Thyroid gland (tissue), 4 donors: ENCODE results near the gene SLC35B2.

Source experiments
- POLR2A ChIP-seq, 2 donors: fragments of 450-650 bp; IDR thresholded peaks; one replicate each; pipeline ENCODE4 v1.6.1; 2017; ENCODE audit warnings: antibody characterized with exemption in 2 of 2, mild to moderate bottlenecking in 2 of 2, moderate library complexity in 1 of 2
- TF ChIP-seq, protein P1 (sequence below), 6 experiments: fragments of 200-600 bp in 3 of 6; fragments of 450-650 bp in 3 of 6; sonication (generic) in 3 of 6; IDR thresholded peaks; one replicate each; pipeline ENCODE4 v1.5.1; 2016 to 2019; ENCODE audit warnings: antibody characterized with exemption in 6 of 6, mild to moderate bottlenecking in 2 of 6, inconsistent platforms in 1 of 6, moderate library complexity in 1 of 6

DNA sequence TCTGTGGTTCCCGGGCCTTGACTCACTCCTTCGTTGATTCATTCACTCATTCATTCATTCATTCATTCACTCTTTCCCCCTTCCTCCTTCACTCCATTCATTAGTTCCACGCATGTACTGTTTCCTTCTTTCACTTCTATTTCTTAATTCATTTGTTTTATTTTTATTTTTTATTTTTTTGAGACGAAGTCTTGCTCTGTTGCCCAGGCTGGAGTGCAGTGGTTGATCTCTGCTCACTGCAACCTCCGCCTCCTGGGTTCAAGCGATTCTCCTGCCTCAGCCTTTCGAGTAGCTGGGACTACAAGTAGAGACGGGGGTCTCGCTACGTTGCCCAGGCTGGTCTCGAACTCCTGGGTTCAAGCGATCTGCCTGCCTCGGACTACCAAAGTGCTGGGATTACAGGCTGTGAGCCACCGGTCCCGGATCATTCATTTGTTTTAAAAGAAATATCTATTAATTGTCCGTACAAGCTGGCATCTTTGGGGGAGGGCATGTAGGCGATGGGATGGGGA, 8.4 kb upstream of the SLC35B2 start:
- TF ChIP-seq, protein P1, sequence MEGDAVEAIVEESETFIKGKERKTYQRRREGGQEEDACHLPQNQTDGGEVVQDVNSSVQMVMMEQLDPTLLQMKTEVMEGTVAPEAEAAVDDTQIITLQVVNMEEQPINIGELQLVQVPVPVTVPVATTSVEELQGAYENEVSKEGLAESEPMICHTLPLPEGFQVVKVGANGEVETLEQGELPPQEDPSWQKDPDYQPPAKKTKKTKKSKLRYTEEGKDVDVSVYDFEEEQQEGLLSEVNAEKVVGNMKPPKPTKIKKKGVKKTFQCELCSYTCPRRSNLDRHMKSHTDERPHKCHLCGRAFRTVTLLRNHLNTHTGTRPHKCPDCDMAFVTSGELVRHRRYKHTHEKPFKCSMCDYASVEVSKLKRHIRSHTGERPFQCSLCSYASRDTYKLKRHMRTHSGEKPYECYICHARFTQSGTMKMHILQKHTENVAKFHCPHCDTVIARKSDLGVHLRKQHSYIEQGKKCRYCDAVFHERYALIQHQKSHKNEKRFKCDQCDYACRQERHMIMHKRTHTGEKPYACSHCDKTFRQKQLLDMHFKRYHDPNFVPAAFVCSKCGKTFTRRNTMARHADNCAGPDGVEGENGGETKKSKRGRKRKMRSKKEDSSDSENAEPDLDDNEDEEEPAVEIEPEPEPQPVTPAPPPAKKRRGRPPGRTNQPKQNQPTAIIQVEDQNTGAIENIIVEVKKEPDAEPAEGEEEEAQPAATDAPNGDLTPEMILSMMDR (IDR thresholded peaks at IDR 0.05) = no peak
- no peak for TF ChIP-seq POLR2A (IDR thresholded peaks at IDR 0.05)
